ENCODE data around the gene CD55. TPM values are rescaled to one million over a fixed set of nuclear protein-coding genes. Genes with fewer than 3 reads are reported as not detected.
"Not testable (repeated sequence)": the region's sequence is repeated elsewhere in the genome, so short reads cannot be mapped to it uniquely, and the experiment has no call there.

Gene CD55
- total RNA-seq, 1 donor from 2014 or later = 30.6 TPM

- DNase-seq = no peak
Observed at GRCh38 chr1:207305489-207305873, 16.0 kb upstream of the CD55 start.

- no peak for DNase-seq
Observed at GRCh38 chr1:207306023-207306422, 15.5 kb upstream of the CD55 start.

- DNase-seq = no peak
Observed at GRCh38 chr1:207306603-207307002, 14.9 kb upstream of the CD55 start.

- DNase-seq = no peak
Observed at GRCh38 chr1:207308451-207309190, 12.9 kb upstream of the CD55 start.

- DNase-seq = no peak
Observed at GRCh38 chr1:207309745-207310273, 11.7 kb upstream of the CD55 start.

- DNase-seq = no peak
Observed at GRCh38 chr1:207311888-207312603, 9.4 kb upstream of the CD55 start.

- DNase-seq = no peak
Observed at GRCh38 chr1:207312604-207312920, 8.9 kb upstream of the CD55 start.

GRCh38 chr1:207313131-207313530 is 8.3 kb upstream of the CD55 start:
- DNase-seq = no peak

- DNase-seq = peak; percentile 11
Observed at GRCh38 chr1:207314816-207315215, 6.7 kb upstream of the CD55 start.

GRCh38 chr1:207315435-207315834 is 6.0 kb upstream of the CD55 start:
- no peak for DNase-seq

- no peak for DNase-seq
Observed at GRCh38 chr1:207316141-207316540, 5.3 kb upstream of the CD55 start.

GRCh38 chr1:207316622-207317391 is 4.7 kb upstream of the CD55 start:
- peak; percentile 44 for DNase-seq

- no peak for DNase-seq
Observed at GRCh38 chr1:207317561-207317960, 3.9 kb upstream of the CD55 start.

- no peak for DNase-seq
Observed at GRCh38 chr1:207318072-207318619, 3.3 kb upstream of the CD55 start.

GRCh38 chr1:207319199-207319598 is 2.3 kb upstream of the CD55 start:
- DNase-seq = no peak

GRCh38 chr1:207320105-207320504 is 1.4 kb upstream of the CD55 start:
- DNase-seq = not testable (repeated sequence)

GRCh38 chr1:207321790-207322645 is 540 bp downstream of the CD55 start:
- DNase-seq = no peak

GRCh38 chr1:207323425-207324225 is 2.1 kb downstream of the CD55 start:
- DNase-seq = no peak

GRCh38 chr1:207328004-207328403 is 6.5 kb downstream of the CD55 start:
- DNase-seq = no peak

- DNase-seq = no peak
Observed at GRCh38 chr1:207328908-207329440, 7.5 kb downstream of the CD55 start.

GRCh38 chr1:207329469-207329868 is 8.0 kb downstream of the CD55 start:
- DNase-seq = no peak
